ENCODE measurements around the gene CBX1. TPM values are rescaled to one million over a fixed set of nuclear protein-coding genes. Genes with fewer than 3 reads are reported as not detected.

The CBX1 gene
- total and polyA plus RNA-seq, 10 of the 15 experiments (the other 5 are each of a cell fraction or from before 2014, with no cell fraction given), result 11.8 to 99.2 (median 43.5) TPM

- TF ChIP-seq ZNF207 (IDR thresholded peaks at IDR 0.05; ENCODE audit: borderline replicate concordance) (peak; percentile 51; the same call in 1 of the 2 replicates), GATAD2B (conservative IDR thresholded peaks at IDR 0.05; ENCODE audit: low read depth) (peak; percentile 42; the same call in 1 of the 2 replicates), HDAC6 (IDR thresholded peaks at IDR 0.05; ENCODE audit: unreplicated experiment) (no peak), CHD1 (IDR thresholded peaks at IDR 0.05; ENCODE audit: low read depth, low read length) (no peak), PKNOX1 (IDR thresholded peaks at IDR 0.05) (peak; percentile 95), POLR2A (IDR thresholded peaks at IDR 0.05; ENCODE audit: low read depth, low read length) (peak; percentile 91), TAF1 (IDR thresholded peaks at IDR 0.05; ENCODE audit: borderline replicate concordance, low read depth, low read length) (peak; percentile 69; the same call in 1 of the 2 replicates), BCL3 (IDR thresholded peaks at IDR 0.05; ENCODE audit: borderline replicate concordance, insufficient read depth, low read depth, low read length, poor library complexity, severe bottlenecking) (no peak), BRCA1 (IDR thresholded peaks at IDR 0.05; ENCODE audit: low read depth, low read length) (no peak), NFYB (IDR thresholded peaks at IDR 0.05; ENCODE audit: insufficient read depth, low read depth, low read length) (peak; percentile 98), NFIC (IDR thresholded peaks at IDR 0.05; ENCODE audit: low read depth, low read length) (peak; percentile 16; the same call in 1 of the 2 replicates), SUZ12 (IDR thresholded peaks at IDR 0.05; ENCODE audit: unreplicated experiment) (no peak), EP300 (IDR thresholded peaks at IDR 0.05; ENCODE audit: borderline replicate concordance in 1 of 2, control insufficient read depth in 1 of 2, low read depth in 2 of 2, low read length in 2 of 2) (no peak), ZNF687 (IDR thresholded peaks at IDR 0.05) (peak; percentile 86), CHD4 (IDR thresholded peaks at IDR 0.05) (no peak), ZNF592 (IDR thresholded peaks at IDR 0.05) (no peak)
Observed at GRCh38 chr17:48107137-48108055, 6.1 kb upstream of the CBX1 start, which contains the start of gene SNX11 (continued).
